H9 (cell line): ENCODE measurements around the gene MINAR1. TPM values are rescaled to one million over a fixed set of nuclear protein-coding genes. Genes with fewer than 3 reads are reported as not detected.

ENCODE experiments used
- DNase-seq: peaks from one replicate; pipeline ENCODE4 v3.0.0-alpha.2; 2017
- H2AFZ ChIP-seq: one replicate; pipeline ENCODE4 v1.6.1; 2013; ENCODE audit warnings: mild to moderate bottlenecking, low read length, control low read depth, moderate library complexity
- H2AK5ac ChIP-seq: 2 replicates; pipeline ENCODE4 v1.6.1; 2013; ENCODE audit warnings: low read length, control low read depth, mixed read lengths; ENCODE audit not compliant: insufficient read length
- H2BK120ac ChIP-seq: one replicate; pipeline ENCODE4 v1.6.1; 2013; ENCODE audit warnings: low read depth, mild to moderate bottlenecking, low read length, control low read depth, inconsistent platforms; ENCODE audit not compliant: poor library complexity, severe bottlenecking
- H2BK12ac ChIP-seq: 2 replicates; pipeline ENCODE4 v1.6.1; 2013; ENCODE audit warnings: low read length, control low read depth, mixed read lengths, low read depth; ENCODE audit not compliant: insufficient read length
- H2BK15ac ChIP-seq: 2 replicates; pipeline ENCODE4 v1.6.1; 2013; ENCODE audit warnings: low read depth, low read length, control low read depth
- H2BK20ac ChIP-seq: one replicate; pipeline ENCODE4 v1.6.1; 2013; ENCODE audit warnings: low read depth, mild to moderate bottlenecking, low read length, control low read depth, inconsistent platforms; ENCODE audit not compliant: poor library complexity, severe bottlenecking
- H2BK5ac ChIP-seq: 2 replicates; pipeline ENCODE4 v1.6.1; 2013; ENCODE audit warnings: low read length, control low read depth, mixed read lengths; ENCODE audit not compliant: insufficient read length
- H3K14ac ChIP-seq: 2 replicates; pipeline ENCODE4 v1.6.1; 2013; ENCODE audit warnings: low read length, control low read depth; ENCODE audit not compliant: insufficient read depth
- H3K18ac ChIP-seq: 2 replicates; pipeline ENCODE4 v1.6.1; 2013; ENCODE audit warnings: low read depth, mild to moderate bottlenecking, mixed read lengths, low read length, control low read depth; ENCODE audit not compliant: insufficient read length
- H3K23ac ChIP-seq: 2 replicates; pipeline ENCODE4 v1.6.1; 2013; ENCODE audit warnings: low read length, control low read depth, mixed read lengths, low read depth; ENCODE audit not compliant: insufficient read length
- H3K23me2 ChIP-seq: 2 replicates; pipeline ENCODE4 v1.6.1; 2013; ENCODE audit warnings: low read depth, mild to moderate bottlenecking, mixed read lengths, low read length, control low read depth; ENCODE audit not compliant: insufficient read length, poor library complexity, severe bottlenecking
- H3K27ac ChIP-seq: 2 replicates; pipeline ENCODE4 v1.5.1; 2013; ENCODE audit warnings: low read length, control low read depth, mixed read lengths, low read depth; ENCODE audit not compliant: insufficient read length
- H3K27me3 ChIP-seq: 2 replicates; pipeline ENCODE4 v1.6.1; 2013; ENCODE audit warnings: low read length, control low read depth, inconsistent platforms; ENCODE audit not compliant: insufficient read depth
- H3K4ac ChIP-seq: 2 replicates; pipeline ENCODE4 v1.6.1; 2013; ENCODE audit warnings: low read depth, mild to moderate bottlenecking, control low read depth, inconsistent platforms, low read length, moderate library complexity
- H3K4me1 ChIP-seq: 2 replicates; pipeline ENCODE4 v1.6.1; 2013; ENCODE audit warnings: low read length, control low read depth, inconsistent platforms; ENCODE audit not compliant: insufficient read depth
- H3K4me2 ChIP-seq: 2 replicates; pipeline ENCODE4 v1.6.1; 2013; ENCODE audit warnings: low read length, control low read depth, mixed read lengths; ENCODE audit not compliant: insufficient read length, insufficient read depth
- H3K56ac ChIP-seq: 2 replicates; pipeline ENCODE4 v1.6.1; 2013; ENCODE audit warnings: low read depth, mild to moderate bottlenecking, mixed read lengths, low read length, control low read depth; ENCODE audit not compliant: insufficient read length
- H3K79me1 ChIP-seq: 2 replicates; pipeline ENCODE4 v1.6.1; 2013; ENCODE audit warnings: low read depth, mild to moderate bottlenecking, moderate library complexity, low read length, control low read depth, inconsistent platforms; ENCODE audit not compliant: insufficient read depth, poor library complexity, severe bottlenecking
- H3K79me2 ChIP-seq: 2 replicates; pipeline ENCODE4 v1.6.1; 2013; ENCODE audit warnings: low read length, control low read depth, inconsistent platforms; ENCODE audit not compliant: insufficient read depth
- H3K9ac ChIP-seq: 2 replicates; pipeline ENCODE4 v1.6.1; 2013; ENCODE audit warnings: low read length, control low read depth, mixed read lengths; ENCODE audit not compliant: insufficient read length; ENCODE audit errors: extremely low read depth
- H3K9me3 ChIP-seq: one replicate; pipeline ENCODE4 v1.6.1; 2013; ENCODE audit warnings: low read depth, low read length, inconsistent platforms; ENCODE audit not compliant: control insufficient read depth
- H3T11ph ChIP-seq: one replicate; pipeline ENCODE4 v1.6.1; 2013; ENCODE audit warnings: mild to moderate bottlenecking, low read length, control low read depth, inconsistent platforms
- H4K20me1 ChIP-seq: one replicate; pipeline ENCODE4 v1.6.1; 2013; ENCODE audit not compliant: control insufficient read depth, insufficient read length, insufficient read depth
- H4K5ac ChIP-seq: 2 replicates; pipeline ENCODE4 v1.6.1; 2013; ENCODE audit warnings: low read depth, mild to moderate bottlenecking, mixed read lengths, low read length, control low read depth; ENCODE audit not compliant: insufficient read length
- H4K8ac ChIP-seq: replicated peaks from 2 replicates; pipeline ENCODE4 v1.6.1; 2013; ENCODE audit warnings: low read length, control low read depth, mixed read lengths, low read depth; ENCODE audit not compliant: insufficient read length
- H4K91ac ChIP-seq: 2 replicates; pipeline ENCODE4 v1.6.1; 2013; ENCODE audit warnings: low read depth, mild to moderate bottlenecking, moderate library complexity, mixed read lengths, low read length, control low read depth; ENCODE audit not compliant: insufficient read length
- H3K27ac Mint-ChIP-seq, 3 experiments: 2 replicates in 2 of 3; 3 replicates in 1 of 3; pipeline ENCODE4 v1.8.0; 2020 to 2021; ENCODE audit warnings: mixed read lengths in 3 of 3, mild to moderate bottlenecking in 1 of 3, moderate library complexity in 1 of 3
- H3K27me3 Mint-ChIP-seq: 2 replicates; pipeline ENCODE4 v1.8.0; 2021; ENCODE audit warnings: low read depth, mild to moderate bottlenecking, moderate library complexity, mixed read lengths
- H3K36me3 Mint-ChIP-seq, 3 experiments: 2 replicates in 2 of 3; 3 replicates in 1 of 3; pipeline ENCODE4 v1.8.0; 2020 to 2021; ENCODE audit warnings: low read depth in 3 of 3, mixed read lengths in 3 of 3; ENCODE audit not compliant: insufficient read depth in 1 of 3
- H3K4me1 Mint-ChIP-seq, 2 experiments: 2 replicates each; pipeline ENCODE4 v1.8.0; 2020; ENCODE audit warnings: mixed read lengths in 2 of 2
- H3K4me3 Mint-ChIP-seq, 2 experiments: 2 replicates in 1 of 2; 3 replicates in 1 of 2; pipeline ENCODE4 v1.8.0; 2020 to 2021; ENCODE audit warnings: mild to moderate bottlenecking in 2 of 2, mixed read lengths in 2 of 2, moderate library complexity in 1 of 2
- H3K9me3 Mint-ChIP-seq, 2 experiments: 2 replicates in 1 of 2; 3 replicates in 1 of 2; pipeline ENCODE4 v1.8.0; 2020; ENCODE audit warnings: mild to moderate bottlenecking in 2 of 2, mixed read lengths in 2 of 2, moderate library complexity in 1 of 2
- CTCF ChIP-seq: fragments of 200-600 bp; sonication (generic); conservative IDR thresholded peaks from 3 replicates; pipeline ENCODE4 v1.8.0; 2021; ENCODE audit warnings: antibody characterized with exemption, mild to moderate bottlenecking
- WGBS: extraction: QIAGEN DNeasy Blood & Tissue Kit; methylation state at CpG from one replicate; pipeline ENCODE4 v1.1.7; 2013; ENCODE audit warnings: missing lambda C conversion rate, low lambda C conversion rate, mixed read lengths; ENCODE audit not compliant: insufficient read length; ENCODE audit errors: extremely low coverage; 5-methylcytosine and 5-hydroxymethylcytosine counted together
- total RNA-seq: library from RNA; stranded (reverse); gene quantifications from 2 replicates; pipeline ENCODE4 v1.2.1, GENCODE V29; 2021

The MINAR1 gene
- total RNA-seq, 1 experiment from 2014 or later, result 0.74 TPM

GRCh38 chr15:79437275-79438000 is 5.3 kb downstream of the MINAR1 start:
- Mint-ChIP-seq H3K9me3 (no peaks in the 10 kb centered on the region), H3K4me1 (peaks cover 25% of the 10 kb centered on the region in 2 experiments), H3K4me3 (no peak overlapping the region), H3K27me3 (peaks cover 50% of the 10 kb centered on the region), H3K27ac (no peak overlapping the region), H3K36me3 (no peaks in the 10 kb centered on the region)
- H3T11ph ChIP-seq, result no peak overlapping the region
- H3K27ac ChIP-seq, result no peak overlapping the region
- no peak overlapping the region for H2AFZ ChIP-seq
- no peak for DNase-seq
- H3K56ac ChIP-seq, result no peak overlapping the region
- no peak overlapping the region for H2BK12ac ChIP-seq
- no peak overlapping the region for H4K8ac ChIP-seq
- H2BK120ac ChIP-seq, result no peak overlapping the region
- H3K79me1 ChIP-seq, result no peaks in the 10 kb centered on the region
- H2BK20ac ChIP-seq, result no peak overlapping the region
- H4K5ac ChIP-seq, result no peak overlapping the region
- no peak overlapping the region for H3K4ac ChIP-seq
- no peaks in the 10 kb centered on the region for H4K20me1 ChIP-seq
- no peak overlapping the region for H3K18ac ChIP-seq
- no peak for TF ChIP-seq CTCF
- no peak overlapping the region for H3K4me2 ChIP-seq
- H3K9me3 ChIP-seq, result no peaks in the 10 kb centered on the region
- H3K79me2 ChIP-seq, result no peaks in the 10 kb centered on the region
- H2BK15ac ChIP-seq, result no peak overlapping the region
- H2BK5ac ChIP-seq, result no peak overlapping the region
- H2AK5ac ChIP-seq, result no peak overlapping the region
- H3K9ac ChIP-seq, result no peak overlapping the region
- WGBS, result no CpG with 5 or more reads among the region's 2 CpGs
- H3K23ac ChIP-seq, result no peak overlapping the region
- H3K27me3 ChIP-seq, result peaks cover 15% of the 10 kb centered on the region
- no peak overlapping the region for H3K14ac ChIP-seq
- H4K91ac ChIP-seq, result no peak overlapping the region
- peaks cover 3% of the 10 kb centered on the region; the same call in 1 of the 2 replicates for H3K4me1 ChIP-seq
- H3K23me2 ChIP-seq, result peaks cover 6% of the 10 kb centered on the region
